Parathyroid adenoma (tissue), 2 donors: ENCODE measurements around the gene SLC9A9.

Source experiments
- H2AFZ ChIP-seq: fragments of 300-600 bp; sonication (generic); one replicate; pipeline ENCODE4 v1.7.0; 2017; ENCODE audit warnings: antibody characterized with exemption, mild to moderate bottlenecking
- H3K27ac ChIP-seq: fragments of 300-600 bp; sonication (generic); one replicate; pipeline ENCODE4 v1.7.0; 2017
- H3K27me3 ChIP-seq: fragments of 300-600 bp; sonication (generic); one replicate; pipeline ENCODE4 v1.7.0; 2017; ENCODE audit warnings: low read length; ENCODE audit not compliant: control insufficient read depth, insufficient read depth
- H3K36me3 ChIP-seq: fragments of 300-600 bp; sonication (generic); one replicate; pipeline ENCODE4 v1.7.0; 2017; ENCODE audit warnings: low read length; ENCODE audit not compliant: control insufficient read depth, insufficient read depth
- H3K4me1 ChIP-seq: fragments of 300-600 bp; sonication (generic); one replicate; pipeline ENCODE4 v1.7.0; 2017; ENCODE audit warnings: control low read depth
- H3K4me2 ChIP-seq: fragments of 300-600 bp; sonication (generic); one replicate; pipeline ENCODE4 v1.7.0; 2017; ENCODE audit warnings: low read length
- H3K4me3 ChIP-seq: fragments of 300-600 bp; sonication (generic); one replicate; pipeline ENCODE4 v1.7.0; 2017; ENCODE audit warnings: low read depth, low read length
- H3K79me2 ChIP-seq: fragments of 300-600 bp; sonication (generic); one replicate; pipeline ENCODE4 v1.7.0; 2017; ENCODE audit warnings: control low read depth
- H3K9ac ChIP-seq: fragments of 300-600 bp; sonication (generic); one replicate; pipeline ENCODE4 v1.7.0; 2017; ENCODE audit warnings: mild to moderate bottlenecking
- H3K9me3 ChIP-seq: fragments of 300-600 bp; sonication (generic); one replicate; pipeline ENCODE4 v1.7.0; 2017; ENCODE audit warnings: low read length; ENCODE audit not compliant: control insufficient read depth
- TF ChIP-seq, protein P1 (sequence below): fragments of 300-600 bp; sonication (generic); IDR thresholded peaks from one replicate; pipeline ENCODE4 v1.7.0; 2017; ENCODE audit warnings: antibody characterized with exemption, mild to moderate bottlenecking
- donor health status: primary hyperparathyroidism.

SLC9A9 gene

DNA sequence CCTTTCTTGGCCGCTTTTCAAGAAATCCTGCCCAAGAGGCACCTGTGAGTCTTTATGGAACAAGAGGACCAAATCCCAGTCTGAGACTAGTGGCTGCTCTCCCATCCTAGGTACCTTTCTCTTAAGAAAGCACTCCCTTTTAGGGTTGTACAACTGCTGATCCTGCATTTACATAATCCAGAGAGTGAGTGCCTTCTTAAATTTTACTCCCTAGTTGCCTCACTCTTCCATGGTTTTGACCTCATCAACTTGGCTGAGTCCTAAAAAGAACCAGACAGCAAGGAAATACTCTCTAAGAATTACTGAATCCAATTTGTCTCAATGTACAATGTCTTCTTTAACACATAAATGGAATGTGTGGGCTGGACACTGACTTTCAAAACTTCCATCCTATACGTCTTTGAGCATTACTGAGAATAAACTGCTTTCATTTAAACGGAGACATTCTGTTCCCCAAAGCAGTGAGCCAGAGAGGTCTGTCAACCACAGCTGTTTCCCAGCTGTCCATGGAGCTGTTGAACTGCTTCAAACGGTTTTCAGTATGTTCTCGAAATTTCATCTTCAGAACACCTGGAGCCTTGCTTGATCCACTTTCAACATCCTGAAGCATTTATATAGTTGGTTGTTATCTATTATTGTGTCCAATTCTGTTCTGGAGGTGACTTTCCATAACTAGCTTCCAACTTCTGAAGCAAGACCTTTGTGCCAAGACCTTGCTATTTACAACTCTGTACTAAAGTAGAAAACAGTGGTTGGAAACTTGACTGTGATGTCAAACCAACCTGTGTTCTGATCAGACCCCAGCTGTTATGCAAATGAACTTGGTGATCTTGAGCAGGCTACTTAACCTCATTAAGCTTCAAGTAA, 179.1 kb downstream of the SLC9A9 start:
- Histone ChIP-seq H3K4me3 (no peak overlapping the region), H2AFZ (no peak overlapping the region), H3K36me3 (no peaks in the 10 kb centered on the region), H3K4me1 (no peaks in the 10 kb centered on the region), H3K79me2 (no peaks in the 10 kb centered on the region), H3K27ac (no peak overlapping the region), H3K9ac (no peak overlapping the region), H3K27me3 (no peaks in the 10 kb centered on the region), H3K9me3 (no peaks in the 10 kb centered on the region), H3K4me2 (no peak overlapping the region)
- TF ChIP-seq, protein P1, sequence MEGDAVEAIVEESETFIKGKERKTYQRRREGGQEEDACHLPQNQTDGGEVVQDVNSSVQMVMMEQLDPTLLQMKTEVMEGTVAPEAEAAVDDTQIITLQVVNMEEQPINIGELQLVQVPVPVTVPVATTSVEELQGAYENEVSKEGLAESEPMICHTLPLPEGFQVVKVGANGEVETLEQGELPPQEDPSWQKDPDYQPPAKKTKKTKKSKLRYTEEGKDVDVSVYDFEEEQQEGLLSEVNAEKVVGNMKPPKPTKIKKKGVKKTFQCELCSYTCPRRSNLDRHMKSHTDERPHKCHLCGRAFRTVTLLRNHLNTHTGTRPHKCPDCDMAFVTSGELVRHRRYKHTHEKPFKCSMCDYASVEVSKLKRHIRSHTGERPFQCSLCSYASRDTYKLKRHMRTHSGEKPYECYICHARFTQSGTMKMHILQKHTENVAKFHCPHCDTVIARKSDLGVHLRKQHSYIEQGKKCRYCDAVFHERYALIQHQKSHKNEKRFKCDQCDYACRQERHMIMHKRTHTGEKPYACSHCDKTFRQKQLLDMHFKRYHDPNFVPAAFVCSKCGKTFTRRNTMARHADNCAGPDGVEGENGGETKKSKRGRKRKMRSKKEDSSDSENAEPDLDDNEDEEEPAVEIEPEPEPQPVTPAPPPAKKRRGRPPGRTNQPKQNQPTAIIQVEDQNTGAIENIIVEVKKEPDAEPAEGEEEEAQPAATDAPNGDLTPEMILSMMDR, result no peak

- H3K9ac ChIP-seq, result no peak overlapping the region
- H3K27me3 ChIP-seq, result no peaks in the 10 kb centered on the region
- TF ChIP-seq, protein P1, result no peak
- H3K27ac ChIP-seq, result no peak overlapping the region
- no peaks in the 10 kb centered on the region for H3K79me2 ChIP-seq
- no peaks in the 10 kb centered on the region for H3K4me1 ChIP-seq
- H3K4me2 ChIP-seq, result no peak overlapping the region
- no peaks in the 10 kb centered on the region for H3K36me3 ChIP-seq
- H3K9me3 ChIP-seq, result no peaks in the 10 kb centered on the region
- H3K4me3 ChIP-seq, result no peak overlapping the region
- H2AFZ ChIP-seq, result no peak overlapping the region
These were observed 179.9 kb downstream of the SLC9A9 start for GRCh38 chr3:143668385-143668784.

DNA sequence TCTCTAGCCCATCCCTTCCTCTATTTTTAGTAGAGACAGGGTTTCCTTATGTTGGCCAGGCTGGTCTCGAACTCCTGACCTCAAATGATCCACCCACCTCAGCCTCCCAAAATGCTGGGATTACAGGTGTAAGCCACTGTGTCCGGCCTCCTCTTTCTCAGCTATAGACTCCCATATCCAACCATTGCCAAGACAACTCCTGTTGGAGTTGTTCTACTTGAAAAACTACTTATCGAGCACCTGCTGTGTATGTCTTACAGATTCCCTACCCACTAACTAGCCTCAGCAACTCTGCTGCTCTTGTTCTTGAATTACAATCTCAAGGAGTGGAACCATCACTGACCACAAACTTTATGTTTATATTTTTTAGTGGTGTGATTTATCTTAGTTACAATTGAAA, 186.6 kb downstream of the SLC9A9 start:
- Histone ChIP-seq H3K27me3 (no peaks in the 10 kb centered on the region), H3K9ac (no peak overlapping the region), H3K9me3 (no peaks in the 10 kb centered on the region), H3K36me3 (no peaks in the 10 kb centered on the region), H3K4me2 (no peak overlapping the region), H3K79me2 (no peaks in the 10 kb centered on the region), H3K4me1 (no peaks in the 10 kb centered on the region), H3K4me3 (no peak overlapping the region), H3K27ac (no peak overlapping the region), H2AFZ (no peak overlapping the region)
- TF ChIP-seq, protein P1, result no peak

GRCh38 chr3:143658861-143659260, 189.4 kb downstream of the SLC9A9 start:
- Histone ChIP-seq H3K79me2 (no peaks in the 10 kb centered on the region), H3K4me2 (no peak overlapping the region), H3K9me3 (no peaks in the 10 kb centered on the region), H3K4me1 (no peaks in the 10 kb centered on the region), H3K36me3 (no peaks in the 10 kb centered on the region), H3K27me3 (no peaks in the 10 kb centered on the region), H3K4me3 (no peak overlapping the region), H3K9ac (no peak overlapping the region), H2AFZ (no peak overlapping the region), H3K27ac (no peak overlapping the region)
- TF ChIP-seq, protein P1, result no peak

GRCh38 chr3:143658116-143658515, 190.2 kb downstream of the SLC9A9 start:
- H3K79me2 ChIP-seq, result no peaks in the 10 kb centered on the region

More at GRCh38 chr3:143658116-143658515, 190.2 kb downstream of the SLC9A9 start:
- Histone ChIP-seq H3K9me3 (no peaks in the 10 kb centered on the region), H2AFZ (no peak overlapping the region), H3K9ac (no peak overlapping the region), H3K27me3 (no peaks in the 10 kb centered on the region), H3K4me3 (no peak overlapping the region), H3K27ac (no peak overlapping the region), H3K4me2 (no peak overlapping the region), H3K4me1 (no peaks in the 10 kb centered on the region), H3K36me3 (no peaks in the 10 kb centered on the region)
- TF ChIP-seq, protein P1, result no peak
